NCI-H69 (cell line): ENCODE measurements around the gene NETO2.

ENCODE experiments used
- DNase-seq: peaks from one replicate; lab custom pipeline; 2025; lab: John Stamatoyannopoulos, UW

The NETO2 gene

GRCh38 chr16:47045023-47045422, 98.7 kb downstream of the NETO2 start:
- no peak for DNase-seq

GRCh38 chr16:47043970-47044684, 99.6 kb downstream of the NETO2 start:
- DNase-seq = no peak

GRCh38 chr16:47043200-47043599, 100.5 kb downstream of the NETO2 start:
- DNase-seq = peak; percentile 20

- peak; percentile 73 for DNase-seq
Observed at GRCh38 chr16:47037746-47038458, 105.8 kb downstream of the NETO2 start.

- DNase-seq = peak; percentile 40
Observed at GRCh38 chr16:47037396-47037745, 106.4 kb downstream of the NETO2 start.

GRCh38 chr16:47036201-47036600, 107.5 kb downstream of the NETO2 start:
- DNase-seq = no peak

- no peak for DNase-seq
Observed at GRCh38 chr16:47035436-47035835, 108.3 kb downstream of the NETO2 start.

GRCh38 chr16:47034455-47034854, 109.3 kb downstream of the NETO2 start:
- no peak for DNase-seq

GRCh38 chr16:47033176-47033575, 110.6 kb downstream of the NETO2 start:
- DNase-seq = no peak

GRCh38 chr16:47029724-47030123, 114.0 kb downstream of the NETO2 start:
- DNase-seq = no peak

GRCh38 chr16:47028767-47029377, 114.9 kb downstream of the NETO2 start:
- DNase-seq = no peak
